ENCODE results near the gene GABRR3.

Gene GABRR3

GRCh38 chr3:97937205-97937604 lies 97.9 kb downstream of the GABRR3 start:
- H3K27ac ChIP-seq (ENCODE audit: extremely low read depth, low read depth, low read length), result no peak overlapping the region
- ChIA-PET POLR2A (no interaction called here), CTCF (no interaction called here)
- H3K36me3 ChIP-seq (ENCODE audit: control insufficient read depth in 2 of 2, insufficient read depth in 1 of 2, low read length in 2 of 2), result peaks cover 0 to 32% of the 10 kb centered on the region in 2 experiments; a peak in 1 of 3 replicates
- H3K9me3 ChIP-seq (ENCODE audit: control insufficient read depth, insufficient read depth, low read depth, low read length), result no peaks in the 10 kb centered on the region
- TF ChIP-seq SCRT1 (tag by site-specific recombination; IDR thresholded peaks at IDR 0.05; ENCODE audit: borderline replicate concordance) (no peak), ZNF341 (tag by site-specific recombination; IDR thresholded peaks at IDR 0.05; ENCODE audit: low read depth) (no peak)
- H3K4me1 ChIP-seq (ENCODE audit: control insufficient read depth, insufficient read depth, low read length), result peaks cover under 1% of the 10 kb centered on the region; the same call in 1 of the 2 replicates
- H3K4me3 ChIP-seq (ENCODE audit: low read depth, low read length), result no peak overlapping the region

DNA sequence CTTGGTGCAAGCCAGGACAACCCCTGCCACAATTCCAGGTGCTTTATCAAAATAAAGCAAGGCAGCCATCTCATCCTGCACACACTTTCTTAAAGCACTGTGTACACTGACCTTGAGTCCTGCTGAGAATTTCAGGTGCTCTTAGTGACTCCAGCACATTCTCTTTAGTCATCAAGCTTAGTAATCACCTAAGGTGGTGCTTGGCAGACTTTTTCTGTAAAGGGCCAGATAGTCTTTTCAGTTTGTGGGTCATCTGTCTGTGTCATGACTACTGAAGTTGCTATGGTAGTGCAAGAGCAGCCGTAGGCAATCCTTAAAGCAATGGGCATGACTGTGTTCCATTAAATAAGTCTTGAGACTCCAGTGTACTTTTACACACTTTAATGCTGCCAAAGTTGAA lies 99.3 kb downstream of the GABRR3 start:
- no peak overlapping the region for H3K27ac ChIP-seq (ENCODE audit: extremely low read depth, low read depth, low read length)
- H3K9me3 ChIP-seq (ENCODE audit: control insufficient read depth, insufficient read depth, low read depth, low read length), result no peaks in the 10 kb centered on the region
- ChIA-PET CTCF (no interaction called here), POLR2A (no interaction called here)
- H3K4me3 ChIP-seq (ENCODE audit: low read depth, low read length), result no peak overlapping the region
- peaks cover 0 to 30% of the 10 kb centered on the region in 2 experiments; a peak in 1 of 3 replicates for H3K36me3 ChIP-seq (ENCODE audit: control insufficient read depth in 2 of 2, insufficient read depth in 1 of 2, low read length in 2 of 2)
- TF ChIP-seq, protein P1, sequence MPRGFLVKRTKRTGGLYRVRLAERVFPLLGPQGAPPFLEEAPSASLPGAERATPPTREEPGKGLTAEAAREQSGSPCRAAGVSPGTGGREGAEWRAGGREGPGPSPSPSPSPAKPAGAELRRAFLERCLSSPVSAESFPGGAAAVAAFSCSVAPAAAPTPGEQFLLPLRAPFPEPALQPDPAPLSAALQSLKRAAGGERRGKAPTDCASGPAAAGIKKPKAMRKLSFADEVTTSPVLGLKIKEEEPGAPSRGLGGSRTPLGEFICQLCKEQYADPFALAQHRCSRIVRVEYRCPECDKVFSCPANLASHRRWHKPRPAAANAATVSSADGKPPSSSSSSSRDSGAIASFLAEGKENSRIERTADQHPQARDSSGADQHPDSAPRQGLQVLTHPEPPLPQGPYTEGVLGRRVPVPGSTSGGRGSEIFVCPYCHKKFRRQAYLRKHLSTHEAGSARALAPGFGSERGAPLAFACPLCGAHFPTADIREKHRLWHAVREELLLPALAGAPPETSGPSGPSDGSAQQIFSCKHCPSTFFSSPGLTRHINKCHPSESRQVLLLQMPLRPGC (tag by site-specific recombination; IDR thresholded peaks at IDR 0.05), result no peak
- TF ChIP-seq, protein P2, sequence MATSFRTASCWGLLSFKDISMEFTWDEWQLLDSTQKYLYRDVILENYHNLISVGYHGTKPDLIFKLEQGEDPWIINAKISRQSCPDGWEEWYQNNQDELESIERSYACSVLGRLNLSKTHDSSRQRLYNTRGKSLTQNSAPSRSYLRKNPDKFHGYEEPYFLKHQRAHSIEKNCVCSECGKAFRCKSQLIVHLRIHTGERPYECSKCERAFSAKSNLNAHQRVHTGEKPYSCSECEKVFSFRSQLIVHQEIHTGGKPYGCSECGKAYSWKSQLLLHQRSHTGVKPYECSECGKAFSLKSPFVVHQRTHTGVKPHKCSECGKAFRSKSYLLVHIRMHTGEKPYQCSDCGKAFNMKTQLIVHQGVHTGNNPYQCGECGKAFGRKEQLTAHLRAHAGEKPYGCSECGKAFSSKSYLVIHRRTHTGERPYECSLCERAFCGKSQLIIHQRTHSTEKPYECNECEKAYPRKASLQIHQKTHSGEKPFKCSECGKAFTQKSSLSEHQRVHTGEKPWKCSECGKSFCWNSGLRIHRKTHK (tag by site-specific recombination; IDR thresholded peaks at IDR 0.05), result no peak
- TF ChIP-seq ZNF23 (tag by site-specific recombination; IDR thresholded peaks at IDR 0.05; ENCODE audit: borderline replicate concordance) (no peak), ZNF571 (tag by site-specific recombination; IDR thresholded peaks at IDR 0.05) (no peak), ZNF114 (tag by site-specific recombination; IDR thresholded peaks at IDR 0.05) (no peak), HOXA7 (CRISPR knock-in tag; IDR thresholded peaks at IDR 0.05; ENCODE audit: borderline replicate concordance) (no peak), ZNF174 (tag by site-specific recombination; IDR thresholded peaks at IDR 0.05) (no peak), ZNF416 (tag by site-specific recombination; IDR thresholded peaks at IDR 0.05) (no peak), ZBTB1 (tag by site-specific recombination; IDR thresholded peaks at IDR 0.05) (no peak), BCL6B (tag by site-specific recombination; IDR thresholded peaks at IDR 0.05) (no peak), ZNF138 (tag by site-specific recombination; IDR thresholded peaks at IDR 0.05; ENCODE audit: borderline replicate concordance) (no peak), ZNF280C (tag by site-specific recombination; IDR thresholded peaks at IDR 0.05) (no peak)
- H3K4me1 ChIP-seq (ENCODE audit: control insufficient read depth, insufficient read depth, low read length), result no peaks in the 10 kb centered on the region

All from HEK293 (cell line).